Measurements from ENCODE around the gene PTPRF.

The PTPRF gene

GRCh38 chr1:43538969-43539368, 8.3 kb downstream of the PTPRF start:
- TF ChIP-seq GATA2 (IDR thresholded peaks at IDR 0.05; ENCODE audit: low read depth, low read length) (no peak), GATA3 (IDR thresholded peaks at IDR 0.05; ENCODE audit: low read depth, low read length) (no peak)

GRCh38 chr1:43539726-43540434, 9.2 kb downstream of the PTPRF start:
- TF ChIP-seq GATA3 (IDR thresholded peaks at IDR 0.05; ENCODE audit: low read depth, low read length) (no peak), GATA2 (IDR thresholded peaks at IDR 0.05; ENCODE audit: low read depth, low read length) (no peak)

DNA sequence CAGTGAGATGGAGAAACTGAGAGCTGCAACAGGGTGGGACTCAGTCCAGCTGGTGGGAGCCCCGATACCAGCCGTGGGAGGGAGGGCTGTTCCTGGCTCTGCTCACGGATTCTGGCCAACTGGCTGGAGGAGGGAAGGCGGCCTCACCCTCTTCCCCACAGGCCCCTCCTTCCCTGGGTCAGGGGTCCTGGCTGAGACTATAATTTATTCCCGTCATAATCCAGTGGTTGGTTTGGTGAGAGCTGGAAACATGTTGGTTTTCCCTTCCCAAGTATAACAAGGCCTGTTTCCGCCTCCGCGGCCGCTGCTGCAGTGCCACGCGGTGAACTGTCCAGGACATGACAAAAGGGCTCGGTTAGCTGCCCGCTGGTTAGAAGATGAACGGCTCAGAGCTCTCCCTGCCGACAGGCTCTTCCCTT, 10.0 kb downstream of the PTPRF start:
- TF ChIP-seq GATA3 (IDR thresholded peaks at IDR 0.05; ENCODE audit: low read depth, low read length) (no peak), GATA2 (IDR thresholded peaks at IDR 0.05; ENCODE audit: low read depth, low read length) (no peak)

DNA sequence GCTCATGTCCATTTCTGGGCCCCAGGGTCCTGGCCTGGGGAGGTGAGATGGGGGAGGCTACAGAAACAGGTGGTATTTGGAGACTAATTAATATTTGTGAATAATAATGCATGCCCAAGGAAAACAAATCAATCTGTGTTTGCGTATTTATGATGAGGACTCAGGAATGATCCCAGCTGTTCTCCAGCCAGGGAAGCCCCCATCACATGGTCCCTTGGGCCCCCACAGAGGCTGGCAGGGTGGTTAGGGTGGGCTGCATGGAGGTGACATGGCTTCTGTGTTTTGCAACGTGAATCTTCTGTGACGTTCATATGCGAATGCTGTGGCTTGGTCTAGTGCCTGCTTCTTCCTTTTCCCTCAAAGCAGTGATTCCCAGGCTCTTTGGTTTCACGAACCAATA, 10.5 kb downstream of the PTPRF start:
- TF ChIP-seq GATA3 (IDR thresholded peaks at IDR 0.05; ENCODE audit: low read depth, low read length) (no peak), GATA2 (IDR thresholded peaks at IDR 0.05; ENCODE audit: low read depth, low read length) (no peak)

- TF ChIP-seq GATA3 (IDR thresholded peaks at IDR 0.05; ENCODE audit: low read depth, low read length) (no peak), GATA2 (IDR thresholded peaks at IDR 0.05; ENCODE audit: low read depth, low read length) (no peak)
These were observed 11.2 kb downstream of the PTPRF start for GRCh38 chr1:43541721-43542401.

GRCh38 chr1:43542527-43543458, 12.1 kb downstream of the PTPRF start:
- TF ChIP-seq GATA2 (IDR thresholded peaks at IDR 0.05; ENCODE audit: low read depth, low read length) (no peak), GATA3 (IDR thresholded peaks at IDR 0.05; ENCODE audit: low read depth, low read length) (no peak)

GRCh38 chr1:43543567-43543966, 12.9 kb downstream of the PTPRF start:
- TF ChIP-seq GATA3 (IDR thresholded peaks at IDR 0.05; ENCODE audit: low read depth, low read length) (no peak), GATA2 (IDR thresholded peaks at IDR 0.05; ENCODE audit: low read depth, low read length) (no peak)

DNA sequence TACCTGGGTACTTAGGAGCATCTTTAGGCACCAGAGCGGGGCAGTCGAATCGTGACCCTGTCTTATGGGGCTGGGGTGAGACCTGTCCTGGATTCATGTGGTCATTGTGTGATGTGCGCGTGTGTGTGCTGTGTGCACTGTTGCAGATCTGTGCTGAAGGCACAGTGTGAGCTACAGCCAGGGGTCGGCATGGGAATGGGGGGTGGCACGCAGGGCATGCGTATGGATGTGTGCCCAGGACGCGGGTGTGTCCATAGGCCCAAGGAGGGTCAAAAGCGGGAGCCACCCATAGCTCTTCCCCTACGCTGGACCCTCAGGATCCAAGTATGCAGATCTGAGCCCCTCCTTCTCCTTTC, 14.6 kb downstream of the PTPRF start:
- TF ChIP-seq GATA2 (IDR thresholded peaks at IDR 0.05; ENCODE audit: low read depth, low read length) (no peak), GATA3 (IDR thresholded peaks at IDR 0.05; ENCODE audit: low read depth, low read length) (no peak)

DNA sequence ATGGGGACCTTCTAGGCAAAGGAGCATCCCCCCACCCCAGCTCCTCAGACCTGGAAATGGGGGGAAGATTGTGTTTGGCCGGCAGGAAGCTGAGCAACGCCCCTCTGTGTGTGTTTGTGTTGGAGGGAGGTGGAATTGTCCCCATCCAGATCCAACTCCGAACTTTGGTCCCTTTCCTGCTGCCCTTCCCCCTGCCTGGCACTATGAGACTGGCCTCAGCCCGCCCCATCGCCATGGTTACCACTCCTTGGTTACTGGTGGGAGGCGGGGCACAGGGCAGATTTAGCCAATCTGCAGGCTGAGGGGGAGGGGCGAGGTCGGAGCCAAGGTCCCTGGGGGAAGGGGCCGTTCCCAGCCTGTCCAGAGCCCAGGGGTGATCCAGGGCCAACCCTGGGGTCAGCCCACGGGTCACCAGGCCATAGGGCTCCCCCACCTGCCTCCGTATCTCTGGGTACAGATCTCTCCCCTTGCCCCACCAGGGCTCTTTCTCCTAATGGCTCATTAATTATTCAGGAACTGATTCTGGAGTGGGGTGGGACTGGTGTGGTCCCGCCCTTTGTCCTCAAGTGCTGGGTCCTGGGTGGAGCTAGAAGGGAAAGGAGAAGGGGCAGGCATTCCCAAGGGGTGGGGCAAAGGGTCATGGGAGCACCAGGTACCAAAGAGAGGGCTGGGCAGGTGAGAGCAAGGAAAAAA, 15.2 kb downstream of the PTPRF start:
- TF ChIP-seq GATA2 (IDR thresholded peaks at IDR 0.05; ENCODE audit: low read depth, low read length) (no peak), GATA3 (IDR thresholded peaks at IDR 0.05; ENCODE audit: low read depth, low read length) (no peak)

GRCh38 chr1:43546388-43547100, 15.9 kb downstream of the PTPRF start:
- TF ChIP-seq GATA3 (IDR thresholded peaks at IDR 0.05; ENCODE audit: low read depth, low read length) (no peak), GATA2 (IDR thresholded peaks at IDR 0.05; ENCODE audit: low read depth, low read length) (no peak)

GRCh38 chr1:43547538-43548072, 16.9 kb downstream of the PTPRF start:
- TF ChIP-seq GATA3 (IDR thresholded peaks at IDR 0.05; ENCODE audit: low read depth, low read length) (no peak), GATA2 (IDR thresholded peaks at IDR 0.05; ENCODE audit: low read depth, low read length) (no peak)

- TF ChIP-seq GATA2 (IDR thresholded peaks at IDR 0.05; ENCODE audit: low read depth, low read length) (no peak), GATA3 (IDR thresholded peaks at IDR 0.05; ENCODE audit: low read depth, low read length) (no peak)
These were observed 17.9 kb downstream of the PTPRF start for GRCh38 chr1:43548285-43549271.

All from SH-SY5Y (cell line).